Calu3 (cell line): ENCODE results near the gene FAT2. TPM values are rescaled to one million over a fixed set of nuclear protein-coding genes. Genes with fewer than 3 reads are reported as not detected.
A peak's percentile ranks its signal among the peaks of the same experiment; 100 is the strongest.

Experiments used
- BruUV-seq: library from RNA; stranded (reverse); fragments of 400-500 nt; replicated peaks from 2 replicates; lab custom pipeline; 2021; lab: Mats Ljungman, UMichigan
- CTCF ChIA-PET: fragments of 300-600 bp; sonication (Branson Sonifier 250); formaldehyde crosslinking; loops from one replicate; lab custom pipeline; 2022; ENCODE audit warnings: antibody characterized with exemption; lab: Charles Lee
- DNase-seq: peaks from one replicate; pipeline ENCODE4 v3.0.0; 2022
- H3K27ac Mint-ChIP-seq: one replicate; pipeline ENCODE4 v1.8.0; 2022; ENCODE audit warnings: mixed read lengths; ENCODE audit not compliant: unreplicated experiment
- H3K27me3 Mint-ChIP-seq: one replicate; pipeline ENCODE4 v1.8.0; 2022; ENCODE audit warnings: mixed read lengths; ENCODE audit not compliant: unreplicated experiment
- H3K36me3 Mint-ChIP-seq: one replicate; pipeline ENCODE4 v1.8.0; 2022; ENCODE audit warnings: mild to moderate bottlenecking, moderate library complexity, mixed read lengths; ENCODE audit not compliant: insufficient read depth, unreplicated experiment
- H3K4me1 Mint-ChIP-seq: one replicate; pipeline ENCODE4 v1.8.0; 2022; ENCODE audit warnings: mild to moderate bottlenecking, low read depth, mixed read lengths; ENCODE audit not compliant: unreplicated experiment
- H3K4me3 Mint-ChIP-seq: one replicate; pipeline ENCODE4 v1.8.0; 2022; ENCODE audit warnings: mild to moderate bottlenecking, low read depth, moderate library complexity, mixed read lengths; ENCODE audit not compliant: unreplicated experiment
- H3K9me3 Mint-ChIP-seq: one replicate; pipeline ENCODE4 v1.8.0; 2022; ENCODE audit warnings: low read depth, mixed read lengths; ENCODE audit not compliant: unreplicated experiment
- intact Hi-C: fragments of 100-400 bp; cut with micrococcal nuclease; formaldehyde crosslinking; loops from one replicate; pipeline ENCODE4 v1.10.0; 2022; ENCODE audit not compliant: unreplicated experiment
- total RNA-seq: library from RNA; stranded (reverse); gene quantifications from 2 replicates; pipeline ENCODE4 v1.2.3, GENCODE V29; 2022
- TF ChIP-seq, protein P1 (sequence below): fragments of 200-600 bp; IDR thresholded peaks from one replicate; pipeline ENCODE4 v1.8.0; 2022; ENCODE audit warnings: antibody characterized with exemption; ENCODE audit not compliant: unreplicated experiment

The FAT2 gene
- total RNA-seq, 1 experiment from 2014 or later = not detected

DNA sequence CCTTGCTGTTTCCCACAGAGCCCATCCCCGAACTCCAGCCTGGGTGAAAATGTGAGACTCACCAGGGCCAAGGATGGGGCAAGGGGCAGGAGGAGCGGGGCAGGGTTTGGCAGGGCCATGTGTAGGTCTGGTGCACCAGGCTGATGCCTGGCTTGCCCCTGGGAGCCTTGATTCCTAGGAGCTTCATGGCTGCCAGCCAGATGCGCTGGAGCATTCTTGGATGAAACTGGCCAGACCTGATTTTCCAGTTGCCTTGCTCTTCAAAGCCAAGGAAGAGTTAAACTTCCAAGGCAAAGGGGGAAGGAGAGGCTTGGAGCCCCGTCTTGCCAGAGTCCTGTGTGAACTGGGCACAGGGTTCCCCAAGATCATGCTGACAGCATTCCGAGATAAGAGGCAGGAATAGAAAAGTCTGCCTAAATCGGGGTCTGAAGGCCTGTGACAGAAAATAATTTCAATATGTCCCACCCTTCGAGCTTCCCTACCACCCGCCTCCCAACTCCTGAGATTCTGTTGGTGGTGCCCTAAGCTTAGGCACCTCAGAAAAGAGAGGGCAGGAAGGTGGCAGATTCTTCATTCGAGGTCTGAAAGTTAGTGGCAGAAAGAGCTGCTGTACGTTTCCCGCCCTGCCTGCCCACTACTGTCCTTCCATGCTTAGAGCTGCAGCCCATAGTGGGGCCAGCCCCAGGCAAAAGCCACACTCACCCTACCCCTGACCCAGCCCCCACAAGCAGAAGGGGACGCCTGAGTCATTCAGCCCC lies 20.4 kb downstream of the FAT2 start:
- CTCF ChIA-PET = interaction anchor here (0.7 to 1.4 kb wide), 2 partner anchors 12 to 43 kb away, joined by 3 read pairs; no protein-coding TSS in a partner anchor
- intact Hi-C loops = no loop called here
- peak; percentile 24 for DNase-seq
- Mint-ChIP-seq H3K4me3 (no peak overlapping the region), H3K36me3 (no peaks in the 10 kb centered on the region), H3K4me1 (no peaks in the 10 kb centered on the region), H3K9me3 (no peaks in the 10 kb centered on the region), H3K27me3 (peaks cover 81% of the 10 kb centered on the region), H3K27ac (no peak overlapping the region)
- TF ChIP-seq, protein P1, sequence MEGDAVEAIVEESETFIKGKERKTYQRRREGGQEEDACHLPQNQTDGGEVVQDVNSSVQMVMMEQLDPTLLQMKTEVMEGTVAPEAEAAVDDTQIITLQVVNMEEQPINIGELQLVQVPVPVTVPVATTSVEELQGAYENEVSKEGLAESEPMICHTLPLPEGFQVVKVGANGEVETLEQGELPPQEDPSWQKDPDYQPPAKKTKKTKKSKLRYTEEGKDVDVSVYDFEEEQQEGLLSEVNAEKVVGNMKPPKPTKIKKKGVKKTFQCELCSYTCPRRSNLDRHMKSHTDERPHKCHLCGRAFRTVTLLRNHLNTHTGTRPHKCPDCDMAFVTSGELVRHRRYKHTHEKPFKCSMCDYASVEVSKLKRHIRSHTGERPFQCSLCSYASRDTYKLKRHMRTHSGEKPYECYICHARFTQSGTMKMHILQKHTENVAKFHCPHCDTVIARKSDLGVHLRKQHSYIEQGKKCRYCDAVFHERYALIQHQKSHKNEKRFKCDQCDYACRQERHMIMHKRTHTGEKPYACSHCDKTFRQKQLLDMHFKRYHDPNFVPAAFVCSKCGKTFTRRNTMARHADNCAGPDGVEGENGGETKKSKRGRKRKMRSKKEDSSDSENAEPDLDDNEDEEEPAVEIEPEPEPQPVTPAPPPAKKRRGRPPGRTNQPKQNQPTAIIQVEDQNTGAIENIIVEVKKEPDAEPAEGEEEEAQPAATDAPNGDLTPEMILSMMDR = no peak
- no TSS peak for BruUV-seq

DNA sequence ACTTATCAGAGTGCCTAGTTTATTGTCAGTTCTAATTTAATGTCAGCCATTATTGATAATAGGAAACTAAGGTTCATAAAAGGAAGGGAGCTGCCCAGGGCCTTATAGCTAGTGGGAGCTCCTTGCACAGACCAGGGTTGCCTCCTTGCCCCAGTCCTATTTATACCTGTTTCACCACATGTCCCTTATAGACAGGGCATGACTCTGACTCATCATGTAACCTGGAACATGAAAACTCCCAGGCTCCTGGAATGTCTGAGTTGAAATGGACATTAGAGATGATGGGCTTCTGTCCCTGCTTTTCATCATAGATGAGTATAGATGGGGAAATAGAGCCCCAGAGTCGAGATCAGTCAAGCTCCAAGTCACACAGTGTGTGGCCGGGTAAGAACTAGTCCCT lies 21.1 kb downstream of the FAT2 start:
- no TSS peak for BruUV-seq
- peaks cover 75% of the 10 kb centered on the region for H3K27me3 Mint-ChIP-seq
- H3K27ac Mint-ChIP-seq = no peak overlapping the region
- no peak for DNase-seq
- intact Hi-C loops = no loop called here
- H3K4me1 Mint-ChIP-seq = no peaks in the 10 kb centered on the region
- TF ChIP-seq, protein P1 = no peak
- H3K4me3 Mint-ChIP-seq = no peak overlapping the region
- CTCF ChIA-PET = interaction anchor here (0.7 to 1.4 kb wide), 2 partner anchors 11 to 44 kb away, joined by 3 read pairs; no protein-coding TSS in a partner anchor
- H3K36me3 Mint-ChIP-seq = no peaks in the 10 kb centered on the region
- H3K9me3 Mint-ChIP-seq = no peaks in the 10 kb centered on the region

DNA sequence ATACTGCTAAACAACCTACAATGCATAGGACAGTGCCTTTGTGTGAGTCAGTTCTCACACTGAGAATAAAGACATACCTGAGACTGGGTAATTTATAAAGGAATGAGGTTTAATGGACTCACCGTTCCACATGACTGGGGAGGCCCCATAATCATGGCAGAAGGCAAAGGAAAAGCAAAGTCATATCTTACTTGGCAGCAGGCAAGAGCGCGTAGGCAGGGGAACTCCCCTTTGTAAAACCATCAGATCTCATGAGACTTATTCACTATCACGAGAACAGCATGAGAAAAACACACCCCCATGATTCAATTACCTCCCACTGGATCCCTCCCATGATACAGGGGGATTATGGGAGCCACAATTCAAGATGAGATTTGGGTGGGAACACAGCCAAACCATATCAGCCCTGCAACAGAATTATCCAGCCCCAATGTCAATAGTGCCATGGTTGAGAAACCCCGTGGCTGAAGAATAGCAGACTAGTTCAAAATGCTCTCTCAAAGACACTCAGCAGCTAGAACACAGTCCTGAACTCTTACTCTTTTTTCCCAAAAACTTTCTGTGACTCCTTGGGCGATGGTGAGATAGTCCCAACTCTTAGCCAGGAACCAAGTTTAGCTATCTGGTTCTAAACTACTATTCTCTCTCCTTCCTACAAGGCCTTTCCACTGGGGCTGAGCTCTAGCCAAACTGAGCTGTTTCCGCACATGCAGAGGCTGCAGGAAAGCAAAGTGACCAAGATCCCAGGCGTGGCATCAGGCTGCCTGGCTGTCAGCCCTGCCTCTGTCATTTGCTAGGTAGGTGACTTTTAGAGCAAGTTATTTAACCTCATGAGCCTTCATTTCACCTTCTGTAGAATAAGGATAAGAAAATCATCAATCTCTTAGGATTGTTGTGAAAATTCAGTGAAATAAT lies 21.7 kb downstream of the FAT2 start:
- no TSS peak for BruUV-seq
- CTCF ChIA-PET = interaction anchor here (0.5 to 1.4 kb wide), 2 partner anchors 44 to 785 kb away, joined by 3 read pairs; no protein-coding TSS in a partner anchor
- no peak for DNase-seq
- TF ChIP-seq, protein P1 = no peak
- Mint-ChIP-seq H3K9me3 (no peaks in the 10 kb centered on the region), H3K36me3 (no peaks in the 10 kb centered on the region), H3K27me3 (peaks cover 68% of the 10 kb centered on the region), H3K27ac (no peak overlapping the region), H3K4me3 (no peak overlapping the region), H3K4me1 (no peaks in the 10 kb centered on the region)
- intact Hi-C loops = no loop called here

DNA sequence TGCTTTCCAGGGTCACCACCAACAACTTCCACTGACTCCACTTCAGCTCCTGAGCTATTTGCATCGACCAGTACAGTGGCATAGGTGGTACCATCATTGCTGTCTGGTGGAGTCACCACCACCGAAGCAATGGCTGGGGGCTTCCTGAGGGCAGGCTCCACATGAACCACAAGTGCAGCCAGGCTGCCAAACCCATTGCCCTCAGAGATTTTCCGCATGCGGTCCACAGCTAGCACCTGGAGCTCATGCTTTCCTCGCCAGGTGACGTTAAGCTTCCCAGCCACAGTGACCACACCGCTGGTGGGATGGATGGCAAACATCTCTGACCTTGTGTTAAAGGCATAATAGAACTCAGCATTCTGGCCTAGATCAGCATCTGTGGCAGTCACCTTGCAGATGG lies 23.1 kb downstream of the FAT2 start:
- no TSS peak for BruUV-seq
- CTCF ChIA-PET = no interaction called here
- Mint-ChIP-seq H3K9me3 (no peaks in the 10 kb centered on the region), H3K36me3 (no peaks in the 10 kb centered on the region), H3K27ac (no peak overlapping the region), H3K4me3 (no peak overlapping the region), H3K27me3 (peaks cover 55% of the 10 kb centered on the region), H3K4me1 (no peaks in the 10 kb centered on the region)
- TF ChIP-seq, protein P1 = no peak
- intact Hi-C loops = no loop called here
- no peak for DNase-seq
